ENCODE data around the gene RNF25.

Gene RNF25

GRCh38 chr2:218626369-218626768 is 45.4 kb downstream of the RNF25 start:
- no peak for DNase-seq (ENCODE audit: low read depth)

GRCh38 chr2:218623366-218623705 is 48.5 kb downstream of the RNF25 start:
- DNase-seq (ENCODE audit: low read depth), result no peak

- DNase-seq (ENCODE audit: low read depth), result no peak
Measured at GRCh38 chr2:218622606-218623365, 49.0 kb downstream of the RNF25 start.

GRCh38 chr2:218621007-218621406 is 50.8 kb downstream of the RNF25 start:
- DNase-seq (ENCODE audit: low read depth), result no peak

- no peak for DNase-seq (ENCODE audit: low read depth)
Measured at GRCh38 chr2:218618102-218618860, 53.5 kb downstream of the RNF25 start.

GRCh38 chr2:218615868-218616315 is 55.9 kb downstream of the RNF25 start:
- no peak for DNase-seq (ENCODE audit: low read depth)
